HCT116 (cell line): ENCODE data around the gene SLC13A3. TPM values are rescaled to one million over a fixed set of nuclear protein-coding genes. Genes with fewer than 3 reads are reported as not detected.

Experiments
- ATAC-seq: fragments of 200-7000 bp; cut with Tn5 transposase; 2 replicates; pipeline ENCODE4 v1.9.1; 2020; ENCODE audit warnings: mild to moderate bottlenecking, moderate library complexity
- BruUV-seq: library from RNA; stranded (reverse); fragments of 400-500 nt; replicated peaks from 2 replicates; lab custom pipeline; 2021; lab: Mats Ljungman, UMichigan
- CTCF ChIA-PET: fragments of 300-600 bp; sonication (Branson Sonifier 250); formaldehyde crosslinking; loops from one replicate; lab custom pipeline; 2021; ENCODE audit warnings: antibody characterized with exemption; lab: Charles Lee
- POLR2A ChIA-PET: fragments of 300-600, 350-600 bp; sonication (Branson Sonifier 250); formaldehyde crosslinking; loops from one replicate; lab custom pipeline; 2021; ENCODE audit warnings: antibody characterized with exemption; lab: Charles Lee
- RAD21 ChIA-PET, 2 experiments: fragments of 300-600 bp; sonication (Branson Sonifier 250); formaldehyde crosslinking; loops; one replicate each; lab custom pipeline; 2023; ENCODE audit warnings: low total read pairs in 2 of 2; ENCODE audit not compliant: uncharacterized antibody in 2 of 2, unreplicated experiment in 2 of 2, low non-redundant PET in 1 of 2; lab: Charles Lee
- DNase-seq: peaks from one replicate; pipeline ENCODE4 v3.0.0-alpha.2; 2010; ENCODE audit warnings: low read depth, low spot score
- H2AFZ ChIP-seq: fragments of 200-600 bp; shearing (Covaris generic), sonication (generic); 2 replicates; pipeline ENCODE4 v1.6.1; 2017; ENCODE audit warnings: low read depth, mixed run types, mixed read lengths, antibody characterized with exemption, low read length; ENCODE audit not compliant: poor library complexity, severe bottlenecking
- H3K27ac ChIP-seq: 2 replicates; pipeline ENCODE4 v1.5.1; 2012; ENCODE audit warnings: low read depth, low read length
- H3K27me3 ChIP-seq: fragments of 200-600 bp; sonication (generic); 2 replicates; pipeline ENCODE4 v1.6.1; 2016; ENCODE audit warnings: mixed run types, low read length, mixed read lengths; ENCODE audit not compliant: insufficient read depth
- H3K36me3 ChIP-seq, 2 experiments: fragments of 200-500 bp in 1 of 2; fragments of 200-600 bp in 1 of 2; sonication (Bioruptor generic) in 1 of 2; sonication (generic) in 1 of 2; 2 replicates each; pipeline versions ENCODE4 v1.5.1 to v1.6.1; 2014 to 2016; ENCODE audit warnings: low read length in 2 of 2, inconsistent platforms in 1 of 2, mixed read lengths in 1 of 2, mixed run types in 1 of 2; ENCODE audit not compliant: insufficient read depth in 2 of 2, control insufficient read depth in 1 of 2
- H3K4me1 ChIP-seq, 2 experiments: fragments of 200-600 bp in 1 of 2; sonication (generic) in 1 of 2; 2 replicates each; pipeline versions ENCODE4 v1.5.1 to v1.6.1; 2012 to 2017; ENCODE audit warnings: low read length in 2 of 2, inconsistent platforms in 1 of 2, mild to moderate bottlenecking in 1 of 2, mixed read lengths in 1 of 2, mixed run types in 1 of 2, moderate library complexity in 1 of 2; ENCODE audit not compliant: insufficient read depth in 2 of 2, control insufficient read depth in 1 of 2
- H3K4me2 ChIP-seq: fragments of 200-600 bp; sonication (generic); 2 replicates; pipeline ENCODE4 v1.6.1; 2017; ENCODE audit warnings: mixed run types, low read length, mixed read lengths
- H3K4me3 ChIP-seq, 2 experiments: fragments of 200-600 bp in 1 of 2; sonication (generic) in 1 of 2; replicated peaks in 1 of 2; 2 replicates each; pipeline ENCODE4 v1.5.1; 2011 to 2016; ENCODE audit warnings: low read length in 2 of 2, control low read depth in 1 of 2, low read depth in 1 of 2, mild to moderate bottlenecking in 1 of 2, mixed read lengths in 1 of 2, mixed run types in 1 of 2
- H3K79me2 ChIP-seq: fragments of 200-600 bp; sonication (generic); 2 replicates; pipeline ENCODE4 v1.6.1; 2017; ENCODE audit warnings: mild to moderate bottlenecking, mixed run types, low read length, moderate library complexity, mixed read lengths; ENCODE audit not compliant: insufficient read depth
- H3K9ac ChIP-seq: fragments of 200-600 bp; sonication (generic); 2 replicates; pipeline ENCODE4 v1.6.1; 2016; ENCODE audit warnings: low read length, mixed read lengths
- H3K9me2 ChIP-seq: fragments of 200-600 bp; sonication (generic), shearing (Covaris generic); 2 replicates; pipeline ENCODE4 v1.6.1; 2017; ENCODE audit warnings: mixed run types, mild to moderate bottlenecking, moderate library complexity; ENCODE audit not compliant: insufficient read depth
- H3K9me3 ChIP-seq, 2 experiments: fragments of 200-500 bp in 1 of 2; fragments of 200-600 bp in 1 of 2; sonication (Bioruptor generic) in 1 of 2; sonication (generic) in 1 of 2; 2 replicates each; pipeline ENCODE4 v1.6.1; 2014 to 2017; ENCODE audit warnings: low read length in 2 of 2, mixed read lengths in 2 of 2, inconsistent platforms in 1 of 2, low read depth in 1 of 2, mild to moderate bottlenecking in 1 of 2, mixed run types in 1 of 2, moderate library complexity in 1 of 2; ENCODE audit not compliant: control insufficient read depth in 1 of 2, insufficient read depth in 1 of 2
- H4K20me1 ChIP-seq: fragments of 200-600 bp; sonication (generic), shearing (Covaris generic); 2 replicates; pipeline ENCODE4 v1.6.1; 2017; ENCODE audit warnings: mixed run types, mild to moderate bottlenecking, moderate library complexity; ENCODE audit not compliant: insufficient read depth
- CBX3 ChIP-seq: IDR thresholded peaks from 2 replicates; pipeline ENCODE4 v1.6.1; 2012; ENCODE audit warnings: low read depth
- EZH2 ChIP-seq: fragments of 200-600 bp; sonication (generic); IDR thresholded peaks from 2 replicates; pipeline ENCODE4 v1.6.1; 2017; ENCODE audit warnings: antibody characterized with exemption, mixed run types
- SP1 ChIP-seq: IDR thresholded peaks from 2 replicates; pipeline ENCODE4 v1.6.1; 2012; ENCODE audit warnings: low read depth
- ZNF274 ChIP-seq: fragments of 200-500 bp; sonication (Bioruptor generic); IDR thresholded peaks from 2 replicates; pipeline ENCODE4 v1.6.1; 2014; ENCODE audit warnings: mild to moderate bottlenecking, low read depth, low read length, inconsistent platforms
- intact Hi-C: fragments of 100-400 bp; cut with micrococcal nuclease; formaldehyde crosslinking; loops from 2 replicates; pipeline ENCODE4 v1.10.0; 2022
- total RNA-seq: library from RNA; stranded (reverse); gene quantifications from one replicate; pipeline ENCODE4 v1.2.1, GENCODE V29; 2021; ENCODE audit not compliant: unreplicated experiment
- TF ChIP-seq, protein P1 (sequence below): IDR thresholded peaks from 2 replicates; pipeline ENCODE4 v1.6.1; 2012; ENCODE audit warnings: low read depth
- TF ChIP-seq, protein P2 (sequence below): IDR thresholded peaks from 2 replicates; pipeline ENCODE4 v1.6.1; 2012
- TF ChIP-seq, protein P3 (sequence below), 3 experiments: fragments of 200-600 bp in 1 of 3; sonication (generic) in 1 of 3; IDR thresholded peaks in 2 of 3; conservative IDR thresholded peaks in 1 of 3; 2 replicates each; pipeline ENCODE4 v1.5.1; 2012 to 2017; ENCODE audit warnings: low read depth in 2 of 3, low read length in 2 of 3, antibody characterized with exemption in 1 of 3, borderline replicate concordance in 1 of 3, control low read depth in 1 of 3, mild to moderate bottlenecking in 1 of 3, mixed read lengths in 1 of 3, mixed run types in 1 of 3, moderate library complexity in 1 of 3; ENCODE audit not compliant: insufficient read depth in 1 of 3

SLC13A3 gene
- total RNA-seq, 1 experiment from 2014 or later: not detected

DNA sequence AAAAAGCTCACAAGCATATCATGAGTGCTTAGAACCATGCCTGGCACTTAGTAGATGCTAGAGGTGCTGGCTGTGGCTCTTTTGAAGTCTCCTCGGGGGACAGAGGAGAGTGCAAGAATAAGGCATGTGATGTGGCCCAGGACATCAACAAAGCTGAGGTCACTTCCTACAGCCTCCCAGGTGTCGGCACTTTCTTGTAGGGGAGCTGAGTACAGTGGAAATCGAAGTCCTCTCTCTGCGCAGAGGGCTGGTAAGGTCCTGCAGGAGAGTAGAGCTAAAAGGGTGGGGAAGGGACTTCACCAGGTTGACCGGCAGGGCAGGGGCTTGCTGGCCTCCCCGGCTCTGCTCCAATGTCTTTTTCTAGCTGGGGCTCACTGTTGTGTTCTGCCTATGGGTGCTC lies 11.2 kb downstream of the SLC13A3 start:
- H3K27me3 ChIP-seq: peaks cover 4% of the 10 kb centered on the region; the same call in 1 of the 2 replicates
- TF ChIP-seq EZH2: no peak
- TF ChIP-seq, protein P1, sequence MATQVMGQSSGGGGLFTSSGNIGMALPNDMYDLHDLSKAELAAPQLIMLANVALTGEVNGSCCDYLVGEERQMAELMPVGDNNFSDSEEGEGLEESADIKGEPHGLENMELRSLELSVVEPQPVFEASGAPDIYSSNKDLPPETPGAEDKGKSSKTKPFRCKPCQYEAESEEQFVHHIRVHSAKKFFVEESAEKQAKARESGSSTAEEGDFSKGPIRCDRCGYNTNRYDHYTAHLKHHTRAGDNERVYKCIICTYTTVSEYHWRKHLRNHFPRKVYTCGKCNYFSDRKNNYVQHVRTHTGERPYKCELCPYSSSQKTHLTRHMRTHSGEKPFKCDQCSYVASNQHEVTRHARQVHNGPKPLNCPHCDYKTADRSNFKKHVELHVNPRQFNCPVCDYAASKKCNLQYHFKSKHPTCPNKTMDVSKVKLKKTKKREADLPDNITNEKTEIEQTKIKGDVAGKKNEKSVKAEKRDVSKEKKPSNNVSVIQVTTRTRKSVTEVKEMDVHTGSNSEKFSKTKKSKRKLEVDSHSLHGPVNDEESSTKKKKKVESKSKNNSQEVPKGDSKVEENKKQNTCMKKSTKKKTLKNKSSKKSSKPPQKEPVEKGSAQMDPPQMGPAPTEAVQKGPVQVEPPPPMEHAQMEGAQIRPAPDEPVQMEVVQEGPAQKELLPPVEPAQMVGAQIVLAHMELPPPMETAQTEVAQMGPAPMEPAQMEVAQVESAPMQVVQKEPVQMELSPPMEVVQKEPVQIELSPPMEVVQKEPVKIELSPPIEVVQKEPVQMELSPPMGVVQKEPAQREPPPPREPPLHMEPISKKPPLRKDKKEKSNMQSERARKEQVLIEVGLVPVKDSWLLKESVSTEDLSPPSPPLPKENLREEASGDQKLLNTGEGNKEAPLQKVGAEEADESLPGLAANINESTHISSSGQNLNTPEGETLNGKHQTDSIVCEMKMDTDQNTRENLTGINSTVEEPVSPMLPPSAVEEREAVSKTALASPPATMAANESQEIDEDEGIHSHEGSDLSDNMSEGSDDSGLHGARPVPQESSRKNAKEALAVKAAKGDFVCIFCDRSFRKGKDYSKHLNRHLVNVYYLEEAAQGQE: no peak
- no peak for TF ChIP-seq CBX3
- no peak for TF ChIP-seq ZNF274
- TF ChIP-seq, protein P2, sequence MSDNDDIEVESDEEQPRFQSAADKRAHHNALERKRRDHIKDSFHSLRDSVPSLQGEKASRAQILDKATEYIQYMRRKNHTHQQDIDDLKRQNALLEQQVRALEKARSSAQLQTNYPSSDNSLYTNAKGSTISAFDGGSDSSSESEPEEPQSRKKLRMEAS: no peak
- TF ChIP-seq SP1: no peak
- TF ChIP-seq, protein P3, sequence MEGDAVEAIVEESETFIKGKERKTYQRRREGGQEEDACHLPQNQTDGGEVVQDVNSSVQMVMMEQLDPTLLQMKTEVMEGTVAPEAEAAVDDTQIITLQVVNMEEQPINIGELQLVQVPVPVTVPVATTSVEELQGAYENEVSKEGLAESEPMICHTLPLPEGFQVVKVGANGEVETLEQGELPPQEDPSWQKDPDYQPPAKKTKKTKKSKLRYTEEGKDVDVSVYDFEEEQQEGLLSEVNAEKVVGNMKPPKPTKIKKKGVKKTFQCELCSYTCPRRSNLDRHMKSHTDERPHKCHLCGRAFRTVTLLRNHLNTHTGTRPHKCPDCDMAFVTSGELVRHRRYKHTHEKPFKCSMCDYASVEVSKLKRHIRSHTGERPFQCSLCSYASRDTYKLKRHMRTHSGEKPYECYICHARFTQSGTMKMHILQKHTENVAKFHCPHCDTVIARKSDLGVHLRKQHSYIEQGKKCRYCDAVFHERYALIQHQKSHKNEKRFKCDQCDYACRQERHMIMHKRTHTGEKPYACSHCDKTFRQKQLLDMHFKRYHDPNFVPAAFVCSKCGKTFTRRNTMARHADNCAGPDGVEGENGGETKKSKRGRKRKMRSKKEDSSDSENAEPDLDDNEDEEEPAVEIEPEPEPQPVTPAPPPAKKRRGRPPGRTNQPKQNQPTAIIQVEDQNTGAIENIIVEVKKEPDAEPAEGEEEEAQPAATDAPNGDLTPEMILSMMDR (IDR thresholded peaks at IDR 0.05 in 2 of 3, conservative IDR thresholded peaks at IDR 0.05 in 1 of 3; ENCODE audit: borderline replicate concordance in 1 of 3, insufficient read depth in 1 of 3, low read depth in 2 of 3, low read length in 2 of 3): no peak
- H3K79me2 ChIP-seq: no peaks in the 10 kb centered on the region
- H3K27ac ChIP-seq: no peak overlapping the region
- ChIA-PET CTCF (no interaction called here), RAD21 (no interaction called here), POLR2A (no interaction called here)
- no peak overlapping the region for H3K4me3 ChIP-seq
- no peaks in the 10 kb centered on the region for H4K20me1 ChIP-seq
- no peak overlapping the region for H3K9ac ChIP-seq
- DNase-seq: no peak
- ATAC-seq: no peak
- H2AFZ ChIP-seq: no peak overlapping the region
- H3K4me1 ChIP-seq: no peaks in the 10 kb centered on the region; a peak in 1 of 4 replicates
- no peaks in the 10 kb centered on the region for H3K9me2 ChIP-seq
- no peak overlapping the region for H3K4me2 ChIP-seq
- BruUV-seq: no TSS peak
- no peaks in the 10 kb centered on the region for H3K36me3 ChIP-seq
- H3K9me3 ChIP-seq: no peaks in the 10 kb centered on the region
- intact Hi-C loops: no loop called here
